Loucy (cell line): Measurements from ENCODE around the gene ADORA2A.

Experiments used
- H2AFZ ChIP-seq: fragments of 200-600 bp; sonication (generic); 2 replicates; pipeline ENCODE4 v1.6.0; 2016; ENCODE audit warnings: antibody characterized with exemption, mild to moderate bottlenecking, low read length, moderate library complexity
- H3F3A ChIP-seq: fragments of 200-600 bp; 2 replicates; pipeline ENCODE4 v1.6.0; 2016; ENCODE audit warnings: antibody characterized with exemption, low read depth, mild to moderate bottlenecking
- H3K27me3 ChIP-seq: fragments of 200-600 bp; sonication (generic); 2 replicates; pipeline ENCODE4 v1.6.1; 2014; ENCODE audit warnings: low read length, mild to moderate bottlenecking; ENCODE audit not compliant: insufficient read depth, poor library complexity, severe bottlenecking
- H3K36me3 ChIP-seq: fragments of 200-600 bp; sonication (generic); 2 replicates; pipeline ENCODE4 v1.6.1; 2016; ENCODE audit warnings: low read length; ENCODE audit not compliant: insufficient read depth
- H3K4me1 ChIP-seq: fragments of 200-600 bp; sonication (generic); 2 replicates; pipeline ENCODE4 v1.5.1; 2014; ENCODE audit warnings: low read length, mild to moderate bottlenecking; ENCODE audit not compliant: insufficient read depth, poor library complexity, severe bottlenecking
- H3K4me2 ChIP-seq: fragments of 200-600 bp; sonication (generic); 2 replicates; pipeline ENCODE4 v1.6.0; 2014; ENCODE audit warnings: antibody characterized with exemption, low read length, low read depth, mild to moderate bottlenecking; ENCODE audit not compliant: poor library complexity, severe bottlenecking
- H3K4me3 ChIP-seq: fragments of 200-600 bp; sonication (generic); 2 replicates; pipeline ENCODE4 v1.5.1; 2014; ENCODE audit warnings: low read length, mild to moderate bottlenecking, mixed read lengths; ENCODE audit not compliant: poor library complexity, severe bottlenecking
- H3K79me2 ChIP-seq: fragments of 200-600 bp; sonication (generic); 2 replicates; pipeline ENCODE4 v1.6.1; 2014; ENCODE audit warnings: low read length; ENCODE audit not compliant: insufficient read depth
- H3K9ac ChIP-seq: fragments of 200-600 bp; sonication (generic); 2 replicates; pipeline ENCODE4 v1.6.0; 2014; ENCODE audit warnings: mild to moderate bottlenecking, low read depth, low read length, moderate library complexity; ENCODE audit not compliant: poor library complexity, severe bottlenecking
- H3K9me2 ChIP-seq: fragments of 200-600 bp; sonication (generic); replicated peaks from 2 replicates; pipeline ENCODE4 v1.6.1; 2016; ENCODE audit warnings: low read depth, low read length, mixed read lengths
- H3K9me3 ChIP-seq: fragments of 200-600 bp; sonication (generic); 2 replicates; pipeline ENCODE4 v1.6.1; 2014; ENCODE audit warnings: mild to moderate bottlenecking, antibody characterized with exemption, low read length, low read depth; ENCODE audit not compliant: insufficient read depth
- H4K20me1 ChIP-seq: fragments of 200-600 bp; sonication (generic); 2 replicates; pipeline ENCODE4 v1.6.0; 2014; ENCODE audit warnings: antibody characterized with exemption, low read length, mild to moderate bottlenecking; ENCODE audit not compliant: insufficient read depth, poor library complexity, severe bottlenecking
- CTCF ChIP-seq: fragments of 200-600 bp; sonication (generic); conservative IDR thresholded peaks from 2 replicates; pipeline ENCODE4 v1.5.1; 2014; ENCODE audit warnings: mild to moderate bottlenecking, antibody characterized with exemption, low read length
- EZH2phosphoT487 ChIP-seq: fragments of 200-600 bp; IDR thresholded peaks from 2 replicates; pipeline ENCODE4 v1.6.1; 2018; ENCODE audit warnings: antibody characterized with exemption, mild to moderate bottlenecking, moderate library complexity, borderline replicate concordance

Gene ADORA2A

GRCh38 chr22:24398409-24398808, 29.0 kb upstream of the ADORA2A start:
- Histone ChIP-seq H2AFZ (no peak overlapping the region), H3K9me2 (no peaks in the 10 kb centered on the region), H4K20me1 (no peaks in the 10 kb centered on the region), H3K4me1 (peaks cover 51% of the 10 kb centered on the region), H3K36me3 (peaks cover 47% of the 10 kb centered on the region; the same call in 1 of the 2 replicates), H3K27me3 (no peaks in the 10 kb centered on the region), H3K4me3 (no peak overlapping the region), H3K9ac (peak overlapping the region; percentile 21), H3K4me2 (no peak overlapping the region), H3F3A (no peaks in the 10 kb centered on the region), H3K9me3 (no peaks in the 10 kb centered on the region), H3K79me2 (no peaks in the 10 kb centered on the region; the same call in 1 of the 2 replicates)
- TF ChIP-seq EZH2phosphoT487 (no peak), CTCF (no peak)

GRCh38 chr22:24400034-24400725, 27.2 kb upstream of the ADORA2A start:
- Histone ChIP-seq H3K4me3 (no peak overlapping the region), H3K9me3 (no peaks in the 10 kb centered on the region), H3K9me2 (no peaks in the 10 kb centered on the region), H3F3A (no peaks in the 10 kb centered on the region), H3K36me3 (peaks cover 56% of the 10 kb centered on the region; the same call in 1 of the 2 replicates), H3K27me3 (no peaks in the 10 kb centered on the region), H2AFZ (no peak overlapping the region), H3K9ac (no peak overlapping the region), H4K20me1 (no peaks in the 10 kb centered on the region), H3K4me2 (no peak overlapping the region), H3K4me1 (peaks cover 41% of the 10 kb centered on the region), H3K79me2 (peaks cover 14% of the 10 kb centered on the region; the same call in 1 of the 2 replicates)
- no peak for TF ChIP-seq EZH2phosphoT487
- TF ChIP-seq CTCF: no peak

- TF ChIP-seq CTCF: no peak
- TF ChIP-seq EZH2phosphoT487: no peak
- peaks cover 56% of the 10 kb centered on the region; the same call in 1 of the 2 replicates for H3K36me3 ChIP-seq
- H3K4me3 ChIP-seq: no peak overlapping the region
Observed at GRCh38 chr22:24400726-24401596, 26.4 kb upstream of the ADORA2A start.

More at GRCh38 chr22:24400726-24401596, 26.4 kb upstream of the ADORA2A start:
- no peaks in the 10 kb centered on the region for H3F3A ChIP-seq
- no peaks in the 10 kb centered on the region for H4K20me1 ChIP-seq
- H3K27me3 ChIP-seq: no peaks in the 10 kb centered on the region
- no peaks in the 10 kb centered on the region for H3K9me3 ChIP-seq
- peaks cover 41% of the 10 kb centered on the region for H3K4me1 ChIP-seq
- no peak overlapping the region for H3K9ac ChIP-seq
- no peak overlapping the region for H3K4me2 ChIP-seq
- H3K79me2 ChIP-seq: peaks cover 14% of the 10 kb centered on the region; the same call in 1 of the 2 replicates
- H2AFZ ChIP-seq: no peak overlapping the region
- H3K9me2 ChIP-seq: no peaks in the 10 kb centered on the region
